ENCODE measurements around the gene CCDC9.
A peak's percentile ranks its signal among the peaks of the same experiment; 100 is the strongest.

Gene CCDC9

GRCh38 chr19:47255879-47256692 lies at the start of gene CCDC9:
Gene CCDC9, plus strand, starts transcription at chr19:47256525. Its CDS starts 1,876 bp downstream, at chr19:47258401.
- peak; percentile 98 for DNase-seq (ENCODE audit: low read depth, low spot score)

GRCh38 chr19:47209319-47210179 lies 46.8 kb upstream of the CCDC9 start:
- no peak for DNase-seq (ENCODE audit: low read depth, low spot score)

- DNase-seq (ENCODE audit: low read depth, low spot score): no peak
These were observed 46.2 kb upstream of the CCDC9 start for GRCh38 chr19:47210180-47210490.

- DNase-seq (ENCODE audit: low read depth, low spot score): peak; percentile 83
These were observed 45.5 kb upstream of the CCDC9 start for GRCh38 chr19:47210689-47211316.

GRCh38 chr19:47215581-47215980 lies 40.7 kb upstream of the CCDC9 start:
- no peak for DNase-seq (ENCODE audit: low read depth, low spot score)

- DNase-seq (ENCODE audit: low read depth, low spot score): no peak
These were observed 35.1 kb upstream of the CCDC9 start for GRCh38 chr19:47221080-47221841.

GRCh38 chr19:47221890-47222289 lies 34.4 kb upstream of the CCDC9 start:
- DNase-seq (ENCODE audit: low read depth, low spot score): no peak

GRCh38 chr19:47225746-47226425 lies 30.4 kb upstream of the CCDC9 start:
- DNase-seq (ENCODE audit: low read depth, low spot score): peak; percentile 96

GRCh38 chr19:47226426-47227351 lies 29.6 kb upstream of the CCDC9 start:
- DNase-seq (ENCODE audit: low read depth, low spot score): peak; percentile 67

GRCh38 chr19:47227352-47228167 lies 28.8 kb upstream of the CCDC9 start:
- DNase-seq (ENCODE audit: low read depth, low spot score): peak; percentile 92

GRCh38 chr19:47228168-47228936 lies 28.0 kb upstream of the CCDC9 start:
- DNase-seq (ENCODE audit: low read depth, low spot score): peak; percentile 59

GRCh38 chr19:47228937-47229675 lies 27.2 kb upstream of the CCDC9 start:
- peak; percentile 57 for DNase-seq (ENCODE audit: low read depth, low spot score)

- DNase-seq (ENCODE audit: low read depth, low spot score): peak; percentile 54
These were observed 26.7 kb upstream of the CCDC9 start for GRCh38 chr19:47229676-47230053.

- peak; percentile 73 for DNase-seq (ENCODE audit: low read depth, low spot score)
These were observed 26.0 kb upstream of the CCDC9 start for GRCh38 chr19:47230054-47230920.

GRCh38 chr19:47230921-47231214 lies 25.5 kb upstream of the CCDC9 start, which contains the start of gene BBC3:
Gene BBC3, minus strand, starts transcription at chr19:47231199. Its CDS starts 2,768 bp downstream, at chr19:47228431.
- DNase-seq (ENCODE audit: low read depth, low spot score): no peak

- DNase-seq (ENCODE audit: low read depth, low spot score): peak; percentile 97
These were observed 24.9 kb upstream of the CCDC9 start for GRCh38 chr19:47231215-47232054.

Data from astrocyte of the hippocampus (primary cell).